ENCODE results near the gene CPSF7. TPM values are rescaled to one million over a fixed set of nuclear protein-coding genes. Genes with fewer than 3 reads are reported as not detected.

CPSF7 gene
- total RNA-seq, 1 experiment from 2014 or later: 96.1 TPM

DNA sequence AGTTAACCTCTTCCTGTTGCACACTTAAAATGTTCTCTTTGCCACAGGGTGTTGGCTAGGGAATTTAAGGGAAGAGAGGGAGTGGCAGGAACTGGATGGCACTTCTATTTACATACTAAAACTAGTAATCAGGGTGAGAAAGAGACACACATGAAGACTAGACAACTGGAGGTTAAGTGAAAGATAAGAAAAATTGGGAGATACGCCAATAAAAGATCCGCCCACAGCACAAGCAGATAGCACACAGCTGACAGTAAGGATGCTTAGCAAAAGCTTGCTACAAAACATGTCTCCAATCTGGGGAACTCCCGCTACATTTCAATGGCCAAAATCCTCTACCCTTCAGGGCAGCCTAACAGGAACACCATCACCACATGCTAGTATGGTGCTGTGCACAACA, 12.8 kb downstream of the CPSF7 start:
- Histone ChIP-seq H3K27me3 (ENCODE audit: control insufficient read depth, insufficient read depth, low read length) (no peaks in the 10 kb centered on the region), H3K36me3 (ENCODE audit: control insufficient read depth, insufficient read depth, low read length) (peaks cover 69% of the 10 kb centered on the region), H3K4me1 (ENCODE audit: control insufficient read depth, insufficient read depth, low read length) (no peaks in the 10 kb centered on the region), H3K27ac (ENCODE audit: low read length) (no peak overlapping the region), H3K9me3 (ENCODE audit: control insufficient read depth, insufficient read depth, low read depth, low read length) (no peaks in the 10 kb centered on the region), H3K4me3 (ENCODE audit: low read depth in 2 of 2, low read length in 2 of 2) (no peak overlapping the region)
- ATAC-seq (no peak; the same call in 1 of the 2 replicates), DNase-seq (ENCODE audit: low read depth, low spot score) (no peak)
- BruUV-seq (replicated peaks): no TSS peak
- CTCF ChIA-PET: no interaction called here
- in situ Hi-C loops (cut with HindIII; ENCODE audit: low pct_unique_long_range_greater_than_20kb, low sequenced_read_pairs) (no loop called here), intact Hi-C loops (cut with micrococcal nuclease; ENCODE audit: unreplicated experiment) (no loop called here)
- POLR2A ChIA-PET: no interaction called here
- TF ChIP-seq POLR2AphosphoS5 (IDR thresholded peaks at IDR 0.05; ENCODE audit: low read depth, low read length) (no peak), TCF7L2 (IDR thresholded peaks at IDR 0.05; ENCODE audit: low read depth, low read length) (no peak), SIN3A (IDR thresholded peaks at IDR 0.05; ENCODE audit: borderline replicate concordance, insufficient read depth, low read depth, low read length) (no peak)
- TF ChIP-seq, protein P1, sequence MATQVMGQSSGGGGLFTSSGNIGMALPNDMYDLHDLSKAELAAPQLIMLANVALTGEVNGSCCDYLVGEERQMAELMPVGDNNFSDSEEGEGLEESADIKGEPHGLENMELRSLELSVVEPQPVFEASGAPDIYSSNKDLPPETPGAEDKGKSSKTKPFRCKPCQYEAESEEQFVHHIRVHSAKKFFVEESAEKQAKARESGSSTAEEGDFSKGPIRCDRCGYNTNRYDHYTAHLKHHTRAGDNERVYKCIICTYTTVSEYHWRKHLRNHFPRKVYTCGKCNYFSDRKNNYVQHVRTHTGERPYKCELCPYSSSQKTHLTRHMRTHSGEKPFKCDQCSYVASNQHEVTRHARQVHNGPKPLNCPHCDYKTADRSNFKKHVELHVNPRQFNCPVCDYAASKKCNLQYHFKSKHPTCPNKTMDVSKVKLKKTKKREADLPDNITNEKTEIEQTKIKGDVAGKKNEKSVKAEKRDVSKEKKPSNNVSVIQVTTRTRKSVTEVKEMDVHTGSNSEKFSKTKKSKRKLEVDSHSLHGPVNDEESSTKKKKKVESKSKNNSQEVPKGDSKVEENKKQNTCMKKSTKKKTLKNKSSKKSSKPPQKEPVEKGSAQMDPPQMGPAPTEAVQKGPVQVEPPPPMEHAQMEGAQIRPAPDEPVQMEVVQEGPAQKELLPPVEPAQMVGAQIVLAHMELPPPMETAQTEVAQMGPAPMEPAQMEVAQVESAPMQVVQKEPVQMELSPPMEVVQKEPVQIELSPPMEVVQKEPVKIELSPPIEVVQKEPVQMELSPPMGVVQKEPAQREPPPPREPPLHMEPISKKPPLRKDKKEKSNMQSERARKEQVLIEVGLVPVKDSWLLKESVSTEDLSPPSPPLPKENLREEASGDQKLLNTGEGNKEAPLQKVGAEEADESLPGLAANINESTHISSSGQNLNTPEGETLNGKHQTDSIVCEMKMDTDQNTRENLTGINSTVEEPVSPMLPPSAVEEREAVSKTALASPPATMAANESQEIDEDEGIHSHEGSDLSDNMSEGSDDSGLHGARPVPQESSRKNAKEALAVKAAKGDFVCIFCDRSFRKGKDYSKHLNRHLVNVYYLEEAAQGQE (IDR thresholded peaks at IDR 0.05; ENCODE audit: insufficient read depth in 1 of 2, low read depth in 2 of 2, low read length in 1 of 2): no peak
- TF ChIP-seq, protein P2, sequence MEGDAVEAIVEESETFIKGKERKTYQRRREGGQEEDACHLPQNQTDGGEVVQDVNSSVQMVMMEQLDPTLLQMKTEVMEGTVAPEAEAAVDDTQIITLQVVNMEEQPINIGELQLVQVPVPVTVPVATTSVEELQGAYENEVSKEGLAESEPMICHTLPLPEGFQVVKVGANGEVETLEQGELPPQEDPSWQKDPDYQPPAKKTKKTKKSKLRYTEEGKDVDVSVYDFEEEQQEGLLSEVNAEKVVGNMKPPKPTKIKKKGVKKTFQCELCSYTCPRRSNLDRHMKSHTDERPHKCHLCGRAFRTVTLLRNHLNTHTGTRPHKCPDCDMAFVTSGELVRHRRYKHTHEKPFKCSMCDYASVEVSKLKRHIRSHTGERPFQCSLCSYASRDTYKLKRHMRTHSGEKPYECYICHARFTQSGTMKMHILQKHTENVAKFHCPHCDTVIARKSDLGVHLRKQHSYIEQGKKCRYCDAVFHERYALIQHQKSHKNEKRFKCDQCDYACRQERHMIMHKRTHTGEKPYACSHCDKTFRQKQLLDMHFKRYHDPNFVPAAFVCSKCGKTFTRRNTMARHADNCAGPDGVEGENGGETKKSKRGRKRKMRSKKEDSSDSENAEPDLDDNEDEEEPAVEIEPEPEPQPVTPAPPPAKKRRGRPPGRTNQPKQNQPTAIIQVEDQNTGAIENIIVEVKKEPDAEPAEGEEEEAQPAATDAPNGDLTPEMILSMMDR (IDR thresholded peaks at IDR 0.05): no peak

DNA sequence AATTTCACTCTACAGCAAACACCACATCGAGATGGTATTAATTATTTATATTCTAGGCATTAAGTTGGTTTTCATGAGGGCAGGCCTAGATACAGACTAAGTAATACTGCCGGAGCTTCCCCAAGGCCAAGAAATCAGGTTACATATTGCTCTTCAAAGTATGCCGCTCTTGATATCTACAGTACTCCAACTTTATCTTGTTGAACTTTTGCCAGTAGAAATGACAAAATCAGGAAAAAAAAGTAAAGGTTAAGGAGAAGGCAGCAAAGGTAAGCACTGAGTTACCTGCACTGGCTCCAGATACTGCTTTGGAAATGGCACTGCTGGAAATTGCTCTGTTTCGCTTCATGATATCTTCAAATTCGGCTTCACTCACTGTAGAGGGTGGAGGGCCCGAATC, 14.4 kb downstream of the CPSF7 start:
- no peaks in the 10 kb centered on the region for H3K4me1 ChIP-seq (ENCODE audit: control insufficient read depth, insufficient read depth, low read length)
- POLR2A ChIA-PET: no interaction called here
- peaks cover 66% of the 10 kb centered on the region for H3K36me3 ChIP-seq (ENCODE audit: control insufficient read depth, insufficient read depth, low read length)
- no peak for DNase-seq (ENCODE audit: low read depth, low spot score)
- intact Hi-C loops (cut with micrococcal nuclease; ENCODE audit: unreplicated experiment) (no loop called here), in situ Hi-C loops (cut with HindIII; ENCODE audit: low pct_unique_long_range_greater_than_20kb, low sequenced_read_pairs) (no loop called here)
- H3K27ac ChIP-seq (ENCODE audit: low read length): no peak overlapping the region
- TF ChIP-seq, protein P1 (IDR thresholded peaks at IDR 0.05; ENCODE audit: insufficient read depth in 1 of 2, low read depth in 2 of 2, low read length in 1 of 2): no peak
- TF ChIP-seq SIN3A (IDR thresholded peaks at IDR 0.05; ENCODE audit: borderline replicate concordance, insufficient read depth, low read depth, low read length) (no peak), TCF7L2 (IDR thresholded peaks at IDR 0.05; ENCODE audit: low read depth, low read length) (no peak), POLR2AphosphoS5 (IDR thresholded peaks at IDR 0.05; ENCODE audit: low read depth, low read length) (no peak)
- TF ChIP-seq, protein P2 (IDR thresholded peaks at IDR 0.05): no peak
- no peaks in the 10 kb centered on the region for H3K9me3 ChIP-seq (ENCODE audit: control insufficient read depth, insufficient read depth, low read depth, low read length)
- CTCF ChIA-PET: no interaction called here
- no peaks in the 10 kb centered on the region for H3K27me3 ChIP-seq (ENCODE audit: control insufficient read depth, insufficient read depth, low read length)
- ATAC-seq: no peak
- BruUV-seq (replicated peaks): no TSS peak
- H3K4me3 ChIP-seq (ENCODE audit: low read depth in 2 of 2, low read length in 2 of 2): no peak overlapping the region
